Stomach (tissue), 9 donors: ENCODE results near the gene VPS13D. TPM values are rescaled to one million over a fixed set of nuclear protein-coding genes. Genes with fewer than 3 reads are reported as not detected.

Experiments
- DNase-seq, 2 donors: peaks; one replicate each; pipeline versions ENCODE4 v3.0.0 to v3.0.0-alpha.2; 2013 to 2019
- H3K27ac ChIP-seq, 5 donors: fragments of 200-600 bp in 4 of 5; sonication (generic) in 4 of 5; one replicate each; pipeline ENCODE4 v1.5.1; 2013 to 2019; ENCODE audit warnings: mild to moderate bottlenecking in 1 of 5, moderate library complexity in 1 of 5
- H3K27me3 ChIP-seq, 3 donors: fragments of 200-600 bp; sonication (generic); one replicate each; pipeline ENCODE4 v1.5.1; 2017 to 2019; ENCODE audit warnings: mixed run types in 1 of 3
- H3K36me3 ChIP-seq, 4 donors: fragments of 200-600 bp; sonication (generic); 1 replicate in 3 of 4; 2 replicates in 1 of 4; pipeline ENCODE4 v1.5.1; 2016 to 2019
- H3K4me1 ChIP-seq, 4 donors: fragments of 200-600 bp; sonication (generic); one replicate each; pipeline ENCODE4 v1.5.1; 2016 to 2019
- H3K4me3 ChIP-seq, 4 donors: fragments of 200-600 bp; sonication (generic) in 3 of 4; one replicate each; pipeline ENCODE4 v1.5.1; 2016 to 2019; ENCODE audit warnings: mild to moderate bottlenecking in 1 of 4
- H3K9me3 ChIP-seq, 4 donors: fragments of 200-600 bp; sonication (generic); one replicate each; pipeline ENCODE4 v1.5.1; 2016 to 2019
- CTCF ChIP-seq, 7 experiments: fragments of 450-650 bp in 4 of 7; fragments of 200-600 bp in 3 of 7; sonication (generic) in 3 of 7; IDR thresholded peaks; one replicate each; pipeline ENCODE4 v1.5.1; 2016 to 2019; ENCODE audit warnings: antibody characterized with exemption in 7 of 7, control low read depth in 2 of 7, mild to moderate bottlenecking in 1 of 7
- POLR2AphosphoS5 ChIP-seq, 3 donors: sonication (generic); formaldehyde crosslinking; IDR thresholded peaks; one replicate each; pipeline ENCODE4 v1.6.1; 2016; ENCODE audit warnings: antibody characterized with exemption in 3 of 3
- WGBS, 5 donors: extraction: QIAGEN DNeasy Blood & Tissue Kit in 3 of 5; methylation state at CpG; one replicate each; pipeline versions ENCODE4 v1.1.5 to v1.1.7; 2013 to 2018; 5-methylcytosine and 5-hydroxymethylcytosine counted together
- intact Hi-C: fragments of 100-400 bp; cut with DNase I; formaldehyde crosslinking; loops from one replicate; pipeline ENCODE4 v1.15.1; 2023; ENCODE audit warnings: low total_unique reads
- polyA plus RNA-seq, 3 donors: library from polyadenylated mRNA; stranded (reverse); fragments of 200-250 nt; gene quantifications; one replicate each; pipeline ENCODE4 v1.2.3, GENCODE V29; 2013
- small RNA-seq, 4 donors: library from RNA; depleted of rRNA; stranded (forward); fragments of <200 nt; gene quantifications; one replicate each; pipeline ENCODE3, GENCODE V24; 2016
- total RNA-seq, 5 donors: library from RNA; depleted of rRNA; stranded (reverse); fragments of >200 nt; gene quantifications; one replicate each; pipeline versions ENCODE4 v1.1.0 to v1.2.3, GENCODE V29; 2014 to 2016
- donor health status: healthy with polysubstance abuse.
- donor health status: Bipolar disorder and iron deficiency.
- donor health status: healthy.

The VPS13D gene
- total and polyA plus RNA-seq, 8 donors: 6.7 to 106 (median 66.5) TPM

- peaks cover 0 to 4% (median 1%) of the 10 kb centered on the region in 4 donors for H3K36me3 ChIP-seq
- no peak for DNase-seq
- no peaks in the 10 kb centered on the region for H3K27me3 ChIP-seq
- no peak overlapping the region for H3K27ac ChIP-seq
- no peak for TF ChIP-seq CTCF (IDR thresholded peaks at IDR 0.05)
- TF ChIP-seq POLR2AphosphoS5 (IDR thresholded peaks at IDR 0.05): no peak
- no peak overlapping the region for H3K4me3 ChIP-seq
- peaks cover 6 to 29% (median 18%) of the 10 kb centered on the region in 4 donors for H3K9me3 ChIP-seq
- peaks cover 6 to 29% (median 20%) of the 10 kb centered on the region in 4 donors for H3K4me1 ChIP-seq
- intact Hi-C loops: no loop called here
- WGBS, 5 donors: 61 to 97% (median 93%) methylated on average over 7 of the region's 7 CpGs
Measured at GRCh38 chr1:12561121-12561520, 331.3 kb downstream of the VPS13D start.

Small RNA genes within 50 kb of the gene (small RNA-seq; reads per million reads assigned to genes)
- gene MIR4632 (0 reads per million in 4 donors), gene RF00156 (0 reads per million in 4 donors), gene SNORA59A (0 reads per million in 4 donors)

Other genes starting within 250 kb of the VPS13D start
- 10 to 100 TPM; 46.6 to 68.0 (median 53.6) TPM for gene MFN2, start 249.6 kb upstream of the VPS13D start, total RNA-seq
- 10 to 100 TPM; 31.2 to 41.9 (median 37.4) TPM for gene MFN2, start 249.6 kb upstream of the VPS13D start, polyA plus RNA-seq
- gene MIIP, start 210.5 kb upstream of the VPS13D start, total RNA-seq: 100 to 1,000 TPM in 1 of 5 donors, 10 to 100 TPM in 3, 1 to 10 TPM in 1; 1.8 to 107 (median 13.2) TPM
- gene MIIP, start 210.5 kb upstream of the VPS13D start, polyA plus RNA-seq: 10 to 100 TPM; 22.1 to 32.7 (median 25.7) TPM
- under 1 TPM in 3 of 5 donors, not detected in 2; 0.18 to 0.58 (median 0.45) TPM for gene TNFRSF8, start 166.7 kb upstream of the VPS13D start, total RNA-seq
- 1 to 10 TPM; 1.2 to 2.1 (median 1.5) TPM for gene TNFRSF8, start 166.7 kb upstream of the VPS13D start, polyA plus RNA-seq
- gene TNFRSF1B, start 63.0 kb upstream of the VPS13D start, total RNA-seq: 10 to 100 TPM in 4 of 5 donors, 1 to 10 TPM in 1; 7.1 to 24.3 (median 14.9) TPM
- gene TNFRSF1B, start 63.0 kb upstream of the VPS13D start, polyA plus RNA-seq: 1 to 10 TPM; 5.4 to 8.4 (median 7.8) TPM